ENCODE results near the gene ASB10.

Gene ASB10

GRCh38 chr7:151125846-151126481, 61.1 kb downstream of the ASB10 start:
- Histone ChIP-seq H3K4me1 (ENCODE audit: control insufficient read depth, insufficient read depth, low read length) (peaks cover 10% of the 10 kb centered on the region; the same call in 1 of the 2 replicates), H3K27me3 (ENCODE audit: control insufficient read depth, insufficient read depth, low read length) (peaks cover 18% of the 10 kb centered on the region), H3K36me3 (ENCODE audit: control insufficient read depth, insufficient read depth, low read length) (peaks cover 31% of the 10 kb centered on the region), H3K4me3 (ENCODE audit: low read depth, low read length) (peak overlapping the region; percentile 75), H3K9ac (ENCODE audit: low read depth, low read length) (no peak overlapping the region; the same call in 1 of the 2 replicates), H3K27ac (ENCODE audit: low read depth, low read length) (peak overlapping the region; percentile 81), H3K9me3 (ENCODE audit: control insufficient read depth, insufficient read depth, low read length) (no peaks in the 10 kb centered on the region)

All from HUES48 (cell line).